Activated CD8-positive, alpha-beta memory T cell treated with anti-CD3 and anti-CD28 coated beads, Interleukin-2, amount 50 U/mL, for 24 hours (primary cell): ENCODE results near the gene TRIL.

ENCODE experiments used
- DNase-seq: peaks from one replicate; pipeline ENCODE4 v3.0.0-alpha.2; 2020; ENCODE audit errors: extremely low read depth

TRIL gene

DNA sequence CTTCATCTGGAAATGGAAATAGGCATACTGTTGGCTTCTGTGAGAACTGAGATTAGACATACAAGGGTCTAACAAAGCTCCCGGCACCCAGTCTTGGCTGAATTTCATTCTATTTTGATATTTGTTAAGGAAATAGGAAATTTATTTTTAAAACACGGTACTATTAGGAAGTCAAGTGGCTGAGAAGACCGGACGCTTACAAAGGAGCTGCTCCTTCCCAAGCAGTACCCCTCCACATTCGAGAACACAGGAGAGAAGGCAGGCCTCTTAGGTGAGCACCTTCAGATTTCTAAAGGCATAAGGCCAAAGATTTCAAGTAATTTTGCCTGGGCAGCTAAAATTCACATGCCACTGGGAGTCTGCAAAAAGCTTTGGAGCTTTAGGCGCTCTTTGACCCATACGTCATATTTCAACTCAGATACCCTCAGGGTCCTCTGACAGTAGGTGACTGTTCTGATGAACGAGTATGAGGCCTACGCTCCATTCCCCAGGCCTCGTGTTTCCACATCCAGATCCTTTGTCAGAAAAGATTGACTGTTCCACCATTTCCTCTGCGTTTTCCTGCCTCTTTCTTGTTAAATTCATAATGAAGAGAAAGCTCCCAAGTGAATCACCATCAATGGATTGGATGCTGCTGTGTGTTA, 17.3 kb downstream of the TRIL start:
- no peak for DNase-seq

DNA sequence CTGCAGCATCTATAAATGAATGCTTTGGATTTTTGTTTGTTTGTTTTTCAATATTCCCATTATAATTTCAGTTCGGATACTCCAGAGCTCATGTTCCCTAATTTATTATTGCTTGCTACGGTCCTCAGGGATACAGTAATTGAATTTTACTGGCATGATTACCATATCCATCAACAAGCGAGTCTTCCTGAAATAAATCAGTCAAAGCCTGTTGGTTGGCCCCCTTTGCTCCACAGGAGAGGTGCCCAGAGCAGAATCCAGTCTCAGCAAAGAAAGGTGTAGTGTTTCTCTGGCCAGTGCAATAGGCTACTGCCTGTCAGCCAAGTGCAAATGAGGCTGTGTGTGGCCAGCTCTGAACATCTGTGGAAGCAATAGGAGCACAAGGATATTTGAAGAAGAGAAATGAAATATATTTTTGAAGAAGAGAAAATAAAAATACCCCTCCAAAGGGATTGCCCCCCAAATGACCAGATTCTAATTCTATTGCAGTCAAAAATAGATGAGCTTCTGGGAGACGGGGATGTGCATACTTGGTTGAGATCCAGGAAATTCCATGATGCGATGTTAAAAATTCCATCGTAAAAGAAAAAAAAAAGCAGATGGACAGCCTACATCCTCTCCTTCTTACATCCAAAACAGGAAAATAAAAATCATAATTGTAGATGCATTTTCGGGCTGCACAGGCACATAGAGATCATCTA, 18.1 kb downstream of the TRIL start:
- DNase-seq, result no peak

GRCh38 chr7:28939367-28939766, 18.8 kb downstream of the TRIL start:
- DNase-seq, result no peak

DNA sequence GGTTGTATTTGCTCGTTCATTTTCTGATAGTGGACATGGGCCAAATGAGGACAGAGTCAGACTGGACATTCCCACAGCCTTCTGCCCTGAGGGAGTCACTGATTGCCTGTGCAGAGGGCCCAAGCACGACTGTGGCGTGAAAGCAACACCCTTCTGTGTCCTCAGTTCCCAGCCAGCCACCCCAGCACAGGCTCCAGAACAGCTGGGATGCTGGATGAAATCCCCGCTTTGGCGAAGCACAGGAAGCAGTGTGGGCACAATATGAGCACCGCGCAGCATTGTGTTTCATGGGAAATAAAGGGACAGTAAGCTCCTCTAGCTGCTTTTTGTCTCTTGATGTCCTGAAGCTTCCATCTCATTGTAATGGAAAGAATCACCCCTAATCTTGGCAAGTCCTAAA, 20.5 kb downstream of the TRIL start:
- no peak for DNase-seq

- DNase-seq, result no peak
Measured at GRCh38 chr7:28937103-28937502, 21.0 kb downstream of the TRIL start.

GRCh38 chr7:28933846-28934320, 24.2 kb downstream of the TRIL start:
- no peak for DNase-seq

- DNase-seq, result no peak
Measured at GRCh38 chr7:28931565-28931964, 26.6 kb downstream of the TRIL start.

DNA sequence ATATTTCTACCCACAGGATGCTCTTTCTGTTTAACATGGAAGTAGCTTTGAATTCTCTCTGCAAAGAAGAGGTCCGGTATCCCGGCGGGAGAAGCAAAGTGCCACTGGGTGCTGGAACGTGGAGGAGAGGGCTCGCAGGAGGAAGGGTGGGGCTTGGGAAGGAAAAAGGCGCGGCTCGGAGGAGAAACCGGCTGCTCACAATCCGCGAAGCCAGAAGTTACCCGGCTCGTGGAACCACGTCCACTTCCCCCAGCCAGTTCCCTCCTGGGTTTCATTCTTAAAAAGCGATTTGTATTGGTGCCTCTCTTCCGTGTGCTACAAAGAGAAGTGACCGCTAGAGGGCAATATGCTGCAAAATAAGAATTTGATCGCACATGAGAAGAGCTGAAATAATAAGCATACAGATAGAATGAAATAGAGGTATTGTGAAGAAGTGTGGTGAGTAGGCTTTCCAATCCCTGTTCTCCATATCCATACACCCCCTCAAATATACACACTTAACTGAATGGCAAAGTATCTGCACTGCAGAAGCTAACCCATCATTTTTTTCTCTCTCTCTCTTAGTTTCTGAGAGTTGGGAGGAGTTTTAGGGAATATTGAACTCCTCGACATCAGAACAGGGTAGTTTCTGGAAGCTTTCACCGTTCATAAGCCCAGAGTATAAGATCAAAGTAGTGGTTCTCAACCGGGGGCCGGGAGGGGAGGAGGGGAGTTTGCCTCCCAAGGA, 31.1 kb downstream of the TRIL start:
- DNase-seq, result peak; percentile 1

GRCh38 chr7:28922624-28923331, 35.4 kb downstream of the TRIL start:
- peak; percentile 23 for DNase-seq

- no peak for DNase-seq
Measured at GRCh38 chr7:28921822-28922221, 36.3 kb downstream of the TRIL start.

DNA sequence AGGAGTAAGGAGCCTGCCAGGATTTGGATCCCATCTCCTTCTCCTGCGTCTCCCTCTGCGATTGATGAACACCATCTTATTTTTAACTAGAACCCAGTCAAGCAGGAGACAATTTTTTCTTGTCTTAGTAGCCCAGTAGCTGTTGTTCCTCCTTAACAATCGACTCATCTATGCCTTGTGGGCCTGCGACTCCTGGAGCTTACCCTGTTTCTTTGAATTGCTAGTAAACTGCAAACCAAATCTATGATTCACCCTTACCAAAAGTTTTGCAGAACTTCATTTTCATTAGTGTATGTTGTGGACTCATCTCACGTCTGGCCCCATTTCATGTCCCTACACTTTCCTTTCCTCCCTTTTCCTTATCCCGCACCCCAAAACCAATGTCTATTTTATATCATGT, 37.7 kb downstream of the TRIL start:
- no peak for DNase-seq

GRCh38 chr7:28919510-28919909, 38.6 kb downstream of the TRIL start:
- no peak for DNase-seq

GRCh38 chr7:28908775-28909174, 49.4 kb downstream of the TRIL start:
- no peak for DNase-seq

DNA sequence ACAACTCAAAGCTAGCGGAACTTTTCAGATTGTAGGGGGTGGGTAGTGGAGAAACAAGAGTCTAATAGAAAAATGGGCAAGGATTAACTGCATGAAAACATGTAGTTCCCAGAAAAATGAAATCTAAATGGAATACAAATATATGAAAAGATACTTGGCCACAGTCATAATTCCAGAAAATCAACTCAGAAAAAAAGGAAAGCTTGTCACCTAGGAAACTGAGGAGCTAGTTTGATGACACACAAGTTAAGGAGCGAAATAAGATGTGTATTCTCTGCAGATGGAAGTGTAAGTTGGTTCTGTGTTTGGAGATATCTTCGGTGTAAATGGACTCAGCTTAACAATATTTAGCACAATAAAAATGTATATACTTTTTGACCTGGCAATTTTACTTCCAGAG, 52.7 kb downstream of the TRIL start:
- no peak for DNase-seq

DNA sequence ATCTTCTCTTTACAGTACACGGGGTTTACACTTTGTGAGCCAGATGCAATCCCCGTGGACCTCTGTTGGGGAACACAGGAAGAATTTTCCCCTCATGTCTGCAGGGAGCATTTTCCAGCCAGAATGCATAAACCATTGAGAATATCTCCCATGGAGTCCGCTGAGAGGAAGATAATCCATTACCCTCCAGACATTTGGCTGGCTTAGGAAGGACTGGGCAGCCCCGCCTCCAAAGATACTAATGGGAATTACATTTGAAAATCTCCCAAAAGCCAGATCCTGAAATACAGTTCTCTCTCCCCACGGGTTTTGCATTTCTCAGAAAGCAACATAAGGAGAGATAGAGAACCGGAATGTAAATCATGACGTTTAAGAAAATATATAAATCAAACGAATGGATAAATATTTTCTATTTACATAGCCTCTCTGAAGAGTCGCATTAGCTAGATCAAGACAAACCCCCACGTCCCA, 53.5 kb downstream of the TRIL start:
- DNase-seq, result no peak

DNA sequence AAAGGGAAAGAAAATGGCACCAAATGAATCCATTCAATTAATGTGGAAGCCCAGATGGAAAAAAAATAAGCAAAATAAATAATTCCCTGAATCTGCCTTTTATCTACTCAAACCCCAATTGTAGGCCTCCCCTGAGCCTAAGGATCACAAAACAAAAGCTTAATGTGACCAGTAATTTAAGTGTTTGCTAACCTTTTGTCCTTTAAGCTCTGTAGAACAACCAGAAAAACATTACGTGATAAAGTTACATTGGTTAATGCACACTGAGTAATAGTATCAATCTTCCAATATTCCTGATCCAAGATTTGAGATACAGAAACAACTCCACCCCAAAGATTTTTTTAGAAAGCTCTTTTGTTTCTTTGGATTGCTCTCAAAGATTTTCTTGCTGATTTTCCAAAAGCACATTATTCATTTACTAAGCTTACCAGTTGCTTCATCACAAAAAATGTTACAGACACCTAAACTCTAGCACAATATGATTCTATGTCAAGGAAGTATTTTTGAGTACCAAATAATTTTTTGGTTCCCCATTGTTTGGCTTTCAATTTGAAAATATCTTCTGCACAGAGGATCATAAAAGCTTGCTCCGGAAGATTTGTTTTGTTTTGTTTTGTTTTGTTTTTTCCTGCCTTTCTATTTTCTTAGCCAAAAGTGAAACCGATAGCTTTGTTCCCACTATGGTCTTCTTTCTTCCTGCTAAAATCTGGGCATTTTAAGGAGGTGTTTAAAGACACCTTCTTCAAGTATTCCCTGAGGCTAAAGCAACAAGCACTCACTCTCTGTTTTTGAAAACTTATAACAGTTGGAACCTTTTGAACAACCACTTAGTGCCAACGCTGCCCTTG, 54.2 kb downstream of the TRIL start:
- no peak for DNase-seq
